ENCODE data around the gene RALGPS1.

The RALGPS1 gene

GRCh38 chr9:126877418-126877817, 37.2 kb upstream of the RALGPS1 start:
- TF ChIP-seq, protein P1, sequence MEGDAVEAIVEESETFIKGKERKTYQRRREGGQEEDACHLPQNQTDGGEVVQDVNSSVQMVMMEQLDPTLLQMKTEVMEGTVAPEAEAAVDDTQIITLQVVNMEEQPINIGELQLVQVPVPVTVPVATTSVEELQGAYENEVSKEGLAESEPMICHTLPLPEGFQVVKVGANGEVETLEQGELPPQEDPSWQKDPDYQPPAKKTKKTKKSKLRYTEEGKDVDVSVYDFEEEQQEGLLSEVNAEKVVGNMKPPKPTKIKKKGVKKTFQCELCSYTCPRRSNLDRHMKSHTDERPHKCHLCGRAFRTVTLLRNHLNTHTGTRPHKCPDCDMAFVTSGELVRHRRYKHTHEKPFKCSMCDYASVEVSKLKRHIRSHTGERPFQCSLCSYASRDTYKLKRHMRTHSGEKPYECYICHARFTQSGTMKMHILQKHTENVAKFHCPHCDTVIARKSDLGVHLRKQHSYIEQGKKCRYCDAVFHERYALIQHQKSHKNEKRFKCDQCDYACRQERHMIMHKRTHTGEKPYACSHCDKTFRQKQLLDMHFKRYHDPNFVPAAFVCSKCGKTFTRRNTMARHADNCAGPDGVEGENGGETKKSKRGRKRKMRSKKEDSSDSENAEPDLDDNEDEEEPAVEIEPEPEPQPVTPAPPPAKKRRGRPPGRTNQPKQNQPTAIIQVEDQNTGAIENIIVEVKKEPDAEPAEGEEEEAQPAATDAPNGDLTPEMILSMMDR (conservative IDR thresholded peaks at IDR 0.05) = no peak

DNA sequence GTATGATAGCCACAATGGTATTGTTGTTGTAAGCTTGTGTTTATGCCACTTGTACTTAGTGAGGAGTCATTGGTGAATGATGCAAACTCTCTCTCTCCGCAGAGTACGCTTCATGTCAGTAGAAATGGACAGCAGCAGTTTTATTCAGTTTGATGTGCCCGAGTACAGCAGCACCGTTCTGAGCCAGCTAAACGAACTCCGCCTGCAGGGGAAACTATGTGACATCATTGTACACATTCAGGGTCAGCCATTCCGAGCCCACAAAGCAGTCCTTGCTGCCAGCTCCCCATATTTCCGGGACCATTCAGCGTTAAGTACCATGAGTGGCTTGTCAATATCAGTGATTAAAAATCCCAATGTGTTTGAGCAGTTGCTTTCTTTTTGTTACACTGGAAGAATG, 35.3 kb upstream of the RALGPS1 start:
- H3K27ac ChIP-seq = no peak overlapping the region
- TF ChIP-seq, protein P1 (conservative IDR thresholded peaks at IDR 0.05) = no peak

More at GRCh38 chr9:126877418-126877817, 37.2 kb upstream of the RALGPS1 start:
- H3K27ac ChIP-seq = peak overlapping the region; percentile 49

GRCh38 chr9:126880226-126880946, 34.2 kb upstream of the RALGPS1 start:
- 0 out of 2 replicates have a peak overlapping the region, but pooled peaks have one; percentile 81 for H3K27ac ChIP-seq
- TF ChIP-seq, protein P1 (conservative IDR thresholded peaks at IDR 0.05) = no peak

- TF ChIP-seq, protein P1 (conservative IDR thresholded peaks at IDR 0.05) = no peak
Measured at GRCh38 chr9:126880947-126881332, 33.6 kb upstream of the RALGPS1 start.

GRCh38 chr9:126882746-126883145, 31.8 kb upstream of the RALGPS1 start:
- TF ChIP-seq, protein P1 (conservative IDR thresholded peaks at IDR 0.05) = no peak
- peak overlapping the region; percentile 81 for H3K27ac ChIP-seq

More at GRCh38 chr9:126880947-126881332, 33.6 kb upstream of the RALGPS1 start:
- H3K27ac ChIP-seq = 0 out of 2 replicates have a peak overlapping the region, but pooled peaks have one; percentile 81

DNA sequence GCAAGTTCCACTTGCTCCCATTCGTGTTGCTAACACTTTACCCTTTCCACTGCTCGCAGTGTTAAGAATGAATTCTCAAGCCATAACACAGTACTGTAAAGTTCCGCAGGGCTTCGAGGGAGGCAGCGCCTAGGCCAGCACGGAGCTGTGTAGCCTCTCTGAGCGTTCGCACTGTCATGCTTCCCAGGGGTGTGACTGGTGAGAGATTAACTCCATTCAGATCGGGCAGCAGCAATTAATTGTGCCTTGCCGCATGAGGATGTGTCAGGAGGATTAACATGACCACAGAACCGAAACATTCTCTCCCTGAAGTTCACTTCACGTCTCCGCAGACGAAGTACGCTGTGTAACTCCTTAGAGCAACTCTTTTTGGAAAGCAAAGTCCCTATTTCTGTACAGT, 30.9 kb upstream of the RALGPS1 start:
- peak overlapping the region; percentile 81 for H3K27ac ChIP-seq
- TF ChIP-seq, protein P1 (conservative IDR thresholded peaks at IDR 0.05) = no peak

DNA sequence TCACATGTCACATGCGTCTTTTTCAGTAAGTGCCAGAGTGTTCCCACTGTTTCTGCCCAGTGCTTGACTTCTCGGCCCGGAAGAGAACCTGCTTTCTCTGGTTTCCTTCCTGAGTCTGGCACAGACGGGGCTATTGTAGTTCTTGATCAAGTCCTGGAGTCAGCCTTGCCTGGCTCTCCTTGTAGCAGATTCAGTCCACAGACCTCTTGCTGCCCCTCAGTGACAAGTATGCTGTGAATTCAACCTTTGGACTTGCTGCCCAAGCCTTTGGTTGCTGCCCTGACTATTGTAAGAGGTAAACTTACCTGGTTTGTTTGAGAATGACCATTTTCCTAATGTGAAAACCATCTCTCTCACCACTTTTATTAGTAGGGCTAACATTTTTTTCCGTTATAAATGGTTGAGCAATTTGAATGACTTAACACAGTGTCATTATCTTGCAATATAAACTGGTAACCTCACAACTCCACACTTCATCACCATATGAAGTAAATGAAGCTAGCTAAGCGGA, 29.4 kb upstream of the RALGPS1 start:
- TF ChIP-seq, protein P1 (conservative IDR thresholded peaks at IDR 0.05) = no peak
- H3K27ac ChIP-seq = no peak overlapping the region

Data from VCaP (cell line).